ENCODE measurements around the gene LYSMD4.

The LYSMD4 gene

GRCh38 chr15:99732124-99732750 lies 1.0 kb downstream of the LYSMD4 start:
- peak overlapping the region; percentile 50 for H3K27ac ChIP-seq
- DNase-seq (ENCODE audit: low read depth, low spot score) = no peak

- no peak overlapping the region for H3K27ac ChIP-seq
- DNase-seq (ENCODE audit: low read depth, low spot score) = no peak
These were observed 1.7 kb downstream of the LYSMD4 start for GRCh38 chr15:99731336-99732123.

GRCh38 chr15:99729920-99730319 lies 3.3 kb downstream of the LYSMD4 start:
- no peak overlapping the region for H3K27ac ChIP-seq
- DNase-seq (ENCODE audit: low read depth, low spot score) = no peak

- H3K27ac ChIP-seq = no peak overlapping the region
- no peak for DNase-seq (ENCODE audit: low read depth, low spot score)
These were observed 3.9 kb downstream of the LYSMD4 start for GRCh38 chr15:99729327-99729726.

GRCh38 chr15:99728916-99729315 lies 4.3 kb downstream of the LYSMD4 start:
- DNase-seq (ENCODE audit: low read depth, low spot score) = no peak
- H3K27ac ChIP-seq = no peak overlapping the region

- no peak overlapping the region for H3K27ac ChIP-seq
- DNase-seq (ENCODE audit: low read depth, low spot score) = no peak
These were observed 5.5 kb downstream of the LYSMD4 start for GRCh38 chr15:99727733-99728132.

GRCh38 chr15:99727330-99727729 lies 5.9 kb downstream of the LYSMD4 start:
- DNase-seq (ENCODE audit: low read depth, low spot score) = no peak
- H3K27ac ChIP-seq = no peak overlapping the region

GRCh38 chr15:99726333-99726732 lies 6.9 kb downstream of the LYSMD4 start:
- no peak for DNase-seq (ENCODE audit: low read depth, low spot score)
- H3K27ac ChIP-seq = no peak overlapping the region

GRCh38 chr15:99722406-99722805 lies 10.8 kb downstream of the LYSMD4 start:
- DNase-seq (ENCODE audit: low read depth, low spot score) = no peak
- H3K27ac ChIP-seq = peak overlapping the region; percentile 65

GRCh38 chr15:99721896-99722295 lies 11.3 kb downstream of the LYSMD4 start:
- H3K27ac ChIP-seq = peak overlapping the region; percentile 65
- DNase-seq (ENCODE audit: low read depth, low spot score) = no peak

- peak overlapping the region; percentile 65 for H3K27ac ChIP-seq
- no peak for DNase-seq (ENCODE audit: low read depth, low spot score)
These were observed 12.0 kb downstream of the LYSMD4 start for GRCh38 chr15:99721104-99721778.

- DNase-seq (ENCODE audit: low read depth, low spot score) = no peak
- no peak overlapping the region for H3K27ac ChIP-seq
These were observed 12.7 kb downstream of the LYSMD4 start for GRCh38 chr15:99720533-99720932.

- DNase-seq (ENCODE audit: low read depth, low spot score) = no peak
These were observed 14.1 kb downstream of the LYSMD4 start for GRCh38 chr15:99719096-99719541.

GRCh38 chr15:99718421-99718820 lies 14.8 kb downstream of the LYSMD4 start:
- H3K27ac ChIP-seq = no peak overlapping the region

More at GRCh38 chr15:99719096-99719541, 14.1 kb downstream of the LYSMD4 start:
- H3K27ac ChIP-seq = no peak overlapping the region

GRCh38 chr15:99717161-99718009 lies 15.9 kb downstream of the LYSMD4 start:
- no peak overlapping the region for H3K27ac ChIP-seq
- DNase-seq (ENCODE audit: low read depth, low spot score) = no peak

More at GRCh38 chr15:99718421-99718820, 14.8 kb downstream of the LYSMD4 start:
- no peak for DNase-seq (ENCODE audit: low read depth, low spot score)

GRCh38 chr15:99716540-99717095 lies 16.6 kb downstream of the LYSMD4 start:
- H3K27ac ChIP-seq = no peak overlapping the region

GRCh38 chr15:99712415-99712814 lies 20.8 kb downstream of the LYSMD4 start:
- H3K27ac ChIP-seq = no peak overlapping the region
- no peak for DNase-seq (ENCODE audit: low read depth, low spot score)

More at GRCh38 chr15:99716540-99717095, 16.6 kb downstream of the LYSMD4 start:
- DNase-seq (ENCODE audit: low read depth, low spot score) = no peak

- no peak for DNase-seq (ENCODE audit: low read depth, low spot score)
- H3K27ac ChIP-seq = no peak overlapping the region
These were observed 21.6 kb downstream of the LYSMD4 start for GRCh38 chr15:99711625-99712024.

GRCh38 chr15:99709243-99709986 lies 23.8 kb downstream of the LYSMD4 start:
- no peak for DNase-seq (ENCODE audit: low read depth, low spot score)
- H3K27ac ChIP-seq = peak overlapping the region; percentile 71
